K562 (cell line): Measurements from ENCODE around the gene ZNF609. TPM values are rescaled to one million over a fixed set of nuclear protein-coding genes. Genes with fewer than 3 reads are reported as not detected.

Experiments used
- ATAC-seq: fragments of 200-7000 bp; cut with Tn5 transposase; 3 replicates; pipeline ENCODE4 v1.9.1; 2020; ENCODE audit warnings: moderate library complexity
- BruUV-seq: library from RNA; stranded (reverse); fragments of 400-500 nt; replicated peaks from 2 replicates; lab custom pipeline; 2021; lab: Mats Ljungman, UMichigan
- CTCF ChIA-PET: fragments of 300-600 bp; formaldehyde crosslinking; extraction: SDS; loops from one replicate; lab custom pipeline; 2021; ENCODE audit warnings: low intra/inter-chr PET ratio; lab: Yijun Ruan, JAX
- POLR2A ChIA-PET: fragments of 300-600, 350-650 bp; sonication (Branson Sonifier 250); formaldehyde crosslinking; extraction: SDS; loops from one replicate; lab custom pipeline; 2021; ENCODE audit warnings: antibody characterized with exemption, inconsistent platforms; lab: Yijun Ruan, JAX
- DNase-seq, 4 experiments: peaks; one replicate each; pipeline versions ENCODE4 v3.0.0 to v3.0.0-alpha.2; 2011 to 2018; ENCODE audit warnings: low spot score in 3 of 4, mixed read lengths in 3 of 4; ENCODE audit errors: extremely low read depth in 1 of 4
- FAIRE-seq: peaks from 2 replicates; lab custom pipeline; 2011; peaks lifted over from hg19 to GRCh38; lab: Jason Lieb, UNC
- H2AFZ ChIP-seq: 2 replicates; pipeline ENCODE4 v1.6.0; 2011; ENCODE audit warnings: low read depth, low read length, control low read depth, inconsistent platforms
- H3K27ac ChIP-seq: fragments of 200-600 bp; 3 replicates; pipeline ENCODE4 v1.8.0; 2011; ENCODE audit warnings: low read depth, mild to moderate bottlenecking, control low read depth, inconsistent platforms, low read length, moderate library complexity, mixed read lengths; ENCODE audit errors: extremely low read depth
- H3K27me3 ChIP-seq, 2 experiments: fragments of 300-600 bp in 1 of 2; 2 replicates in 1 of 2; 3 replicates in 1 of 2; pipeline versions ENCODE4 v1.6.0 to v1.8.0; 2011; ENCODE audit warnings: inconsistent platforms in 2 of 2, low read length in 2 of 2, mild to moderate bottlenecking in 1 of 2, mixed read lengths in 1 of 2, moderate library complexity in 1 of 2; ENCODE audit not compliant: control insufficient read depth in 2 of 2, insufficient read depth in 2 of 2
- H3K36me3 ChIP-seq: fragments of 300-600 bp; 3 replicates; pipeline ENCODE4 v1.8.0; 2011; ENCODE audit warnings: mild to moderate bottlenecking, low read length, inconsistent platforms; ENCODE audit not compliant: control insufficient read depth, insufficient read depth
- H3K4me1 ChIP-seq, 2 experiments: fragments of 200-600 bp in 1 of 2; replicated peaks in 1 of 2; 2 replicates in 1 of 2; 3 replicates in 1 of 2; pipeline versions ENCODE4 v1.5.1 to v1.8.0; 2011; ENCODE audit warnings: inconsistent platforms in 2 of 2, low read length in 2 of 2, mild to moderate bottlenecking in 1 of 2, mixed read lengths in 1 of 2, moderate library complexity in 1 of 2; ENCODE audit not compliant: control insufficient read depth in 2 of 2, insufficient read depth in 2 of 2
- H3K4me2 ChIP-seq: 2 replicates; pipeline ENCODE4 v1.6.1; 2011; ENCODE audit warnings: low read length, control low read depth, inconsistent platforms, mixed read lengths; ENCODE audit not compliant: insufficient read depth
- H3K4me3 ChIP-seq: fragments of 200-600 bp; sonication (generic), shearing (Covaris generic); 2 replicates; pipeline ENCODE4 v1.5.1; 2016; ENCODE audit warnings: control low read depth, inconsistent platforms
- H3K79me2 ChIP-seq: fragments of 200-600 bp; 3 replicates; pipeline ENCODE4 v1.8.0; 2011; ENCODE audit warnings: low read length, inconsistent platforms; ENCODE audit not compliant: control insufficient read depth, insufficient read depth
- H3K9ac ChIP-seq, 2 experiments: 2 replicates each; pipeline versions ENCODE4 v1.6.0 to v1.6.1; 2011; ENCODE audit warnings: low read depth in 2 of 2, low read length in 2 of 2, control low read depth in 1 of 2, inconsistent platforms in 1 of 2, mild to moderate bottlenecking in 1 of 2, mixed read lengths in 1 of 2; ENCODE audit not compliant: insufficient read depth in 1 of 2
- H3K9me1 ChIP-seq: one replicate; pipeline ENCODE4 v1.6.0; 2011; ENCODE audit warnings: inconsistent platforms, mild to moderate bottlenecking, low read length, moderate library complexity; ENCODE audit not compliant: control insufficient read depth, insufficient read depth
- H3K9me3 ChIP-seq: replicated peaks from 2 replicates; pipeline ENCODE4 v1.5.1; 2011; ENCODE audit warnings: low read depth, low read length, inconsistent platforms; ENCODE audit not compliant: control insufficient read depth, insufficient read depth
- H4K20me1 ChIP-seq: replicated peaks from 2 replicates; pipeline ENCODE4 v1.6.1; 2011; ENCODE audit warnings: low read length, inconsistent platforms, mixed read lengths; ENCODE audit not compliant: control insufficient read depth, insufficient read depth
- POLR2B ChIP-seq: fragments of 450-650 bp; IDR thresholded peaks from 2 replicates; pipeline ENCODE4 v1.6.1; 2018; ENCODE audit warnings: low read depth; ENCODE audit not compliant: partially characterized antibody
- ZFX ChIP-seq: sonication (generic); formaldehyde crosslinking; IDR thresholded peaks from 2 replicates; pipeline ENCODE4 v1.8.0; 2022; ENCODE audit warnings: mild to moderate bottlenecking, missing genetic modification reagents, moderate library complexity
- ZNF561 ChIP-seq: fragments of 450-650 bp; formaldehyde crosslinking; conservative IDR thresholded peaks from 2 replicates; pipeline ENCODE4 v1.4.0; 2020; ENCODE audit warnings: mild to moderate bottlenecking, moderate library complexity
- ZNF778 ChIP-seq: fragments of 450-650 bp; formaldehyde crosslinking; IDR thresholded peaks from 2 replicates; pipeline ENCODE4 v1.4.0; 2020; ENCODE audit warnings: mild to moderate bottlenecking, moderate library complexity
- WGBS: fragments of 100-300 bp; shearing (Covaris generic); methylation state at CpG from one replicate; pipeline ENCODE4 v1.1.6; 2016; ENCODE audit warnings: low coverage, mixed read lengths; ENCODE audit not compliant: insufficient coverage; ENCODE audit errors: missing lambda C conversion rate; 5-methylcytosine and 5-hydroxymethylcytosine counted together
- in situ Hi-C: fragments of 300-500 bp; cut with MboI; formaldehyde crosslinking; loops from 4 replicates; pipeline ENCODE4 v1.15.0; 2018; ENCODE audit warnings: inconsistent platforms, mixed read lengths
- intact Hi-C: fragments of 100-400 bp; cut with micrococcal nuclease; formaldehyde crosslinking; loops from 2 replicates; pipeline ENCODE4 v1.14.2; 2022
- polyA plus RNA-seq, 8 experiments: library from polyadenylated mRNA; depleted of rRNA in 4 of 8; stranded (reverse) in 5 of 8; unstranded in 3 of 8; fragments of >200 nt; fragmentation: Nextera tagmentation in 2 of 8; fragmentation: Illumina TruSeq in 1 of 8; extraction: Ambion mirVana in 2 of 8; extraction: Trizol in 1 of 8; gene quantifications; 2 replicates each; pipeline versions ENCODE4 v1.2.1 to v1.2.3, GENCODE V29; 2011 to 2014; ENCODE audit warnings: inconsistent platforms in 1 of 8, missing spikeins in 1 of 8
- total RNA-seq, 7 experiments: library from RNA; depleted of rRNA in 6 of 7; stranded (reverse); fragments of >200 nt in 6 of 7; fragmentation: Illumina TruSeq in 2 of 7; extraction: Trizol in 2 of 7; gene quantifications; 2 replicates each; pipeline versions ENCODE4 v1.2.1 to v1.2.3, GENCODE V29; 2011 to 2021; ENCODE audit warnings: low replicate concordance in 1 of 7
- TF ChIP-seq, protein P1 (sequence below), 2 experiments: fragments of 450-650 bp in 1 of 2; sonication (generic) in 1 of 2; formaldehyde crosslinking in 1 of 2; IDR thresholded peaks; 2 replicates each; pipeline versions ENCODE4 v1.7.1 to v1.9.0; 2016 to 2022; ENCODE audit warnings: inconsistent platforms in 1 of 2, mild to moderate bottlenecking in 1 of 2, missing genetic modification reagents in 1 of 2

ZNF609 gene
- total and polyA plus RNA-seq, 9 of the 15 experiments (the other 6 are each of a cell fraction or from before 2014, with no cell fraction given) = 3.0 to 38.7 (median 17.8) TPM

DNA sequence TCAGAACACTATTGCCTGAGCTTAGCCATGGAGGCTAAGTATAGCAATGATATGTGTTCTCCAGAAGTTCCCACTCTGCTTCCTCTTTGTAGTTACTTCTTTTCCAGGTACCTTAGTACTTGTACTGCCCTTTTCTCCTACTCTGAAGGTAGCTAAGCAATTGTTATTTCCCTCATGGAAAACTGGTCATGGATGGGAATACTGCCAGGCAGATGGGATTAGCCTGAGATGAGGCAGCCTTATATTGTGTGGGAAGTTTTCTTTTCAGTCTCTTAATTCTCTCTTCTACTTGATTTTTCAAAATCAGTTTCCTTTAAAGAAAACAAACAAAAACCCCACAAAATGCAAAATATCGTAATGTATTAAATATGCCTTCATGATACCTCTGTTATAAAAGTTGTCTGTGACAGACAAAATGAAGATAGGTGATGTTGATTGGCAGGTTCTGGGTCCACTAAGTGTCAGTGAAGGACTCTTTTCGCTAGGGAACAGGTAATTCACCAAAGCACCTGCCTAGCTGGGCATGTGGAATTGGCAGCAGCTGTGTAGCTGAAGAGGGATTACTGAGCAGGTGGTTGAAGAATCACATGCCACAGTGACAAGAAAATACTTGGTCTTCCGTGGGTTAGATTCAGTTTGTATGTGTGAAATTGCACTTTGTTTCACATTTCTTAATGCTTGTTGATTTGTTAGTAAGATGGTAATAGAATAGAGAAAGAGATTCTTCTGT lies 4.1 kb downstream of the ZNF609 start:
- intact Hi-C loops = no loop called here
- Histone ChIP-seq H3K9me1 (peaks cover 3% of the 10 kb centered on the region), H3K4me1 (peaks cover 13 to 48% of the 10 kb centered on the region in 2 experiments; a peak in 4 of 5 replicates), H2AFZ (no peak overlapping the region), H3K9me3 (no peaks in the 10 kb centered on the region), H3K27me3 (no peaks in the 10 kb centered on the region), H4K20me1 (peaks cover 10% of the 10 kb centered on the region; the same call in 1 of the 2 replicates), H3K4me2 (no peak overlapping the region; the same call in 1 of the 2 replicates), H3K9ac (no peak overlapping the region), H3K79me2 (peaks cover 85% of the 10 kb centered on the region), H3K4me3 (no peak overlapping the region)
- FAIRE-seq (no peak), DNase-seq (no peak), ATAC-seq (no peak)
- POLR2A ChIA-PET = no interaction called here
- BruUV-seq = no TSS peak
- TF ChIP-seq, protein P1, sequence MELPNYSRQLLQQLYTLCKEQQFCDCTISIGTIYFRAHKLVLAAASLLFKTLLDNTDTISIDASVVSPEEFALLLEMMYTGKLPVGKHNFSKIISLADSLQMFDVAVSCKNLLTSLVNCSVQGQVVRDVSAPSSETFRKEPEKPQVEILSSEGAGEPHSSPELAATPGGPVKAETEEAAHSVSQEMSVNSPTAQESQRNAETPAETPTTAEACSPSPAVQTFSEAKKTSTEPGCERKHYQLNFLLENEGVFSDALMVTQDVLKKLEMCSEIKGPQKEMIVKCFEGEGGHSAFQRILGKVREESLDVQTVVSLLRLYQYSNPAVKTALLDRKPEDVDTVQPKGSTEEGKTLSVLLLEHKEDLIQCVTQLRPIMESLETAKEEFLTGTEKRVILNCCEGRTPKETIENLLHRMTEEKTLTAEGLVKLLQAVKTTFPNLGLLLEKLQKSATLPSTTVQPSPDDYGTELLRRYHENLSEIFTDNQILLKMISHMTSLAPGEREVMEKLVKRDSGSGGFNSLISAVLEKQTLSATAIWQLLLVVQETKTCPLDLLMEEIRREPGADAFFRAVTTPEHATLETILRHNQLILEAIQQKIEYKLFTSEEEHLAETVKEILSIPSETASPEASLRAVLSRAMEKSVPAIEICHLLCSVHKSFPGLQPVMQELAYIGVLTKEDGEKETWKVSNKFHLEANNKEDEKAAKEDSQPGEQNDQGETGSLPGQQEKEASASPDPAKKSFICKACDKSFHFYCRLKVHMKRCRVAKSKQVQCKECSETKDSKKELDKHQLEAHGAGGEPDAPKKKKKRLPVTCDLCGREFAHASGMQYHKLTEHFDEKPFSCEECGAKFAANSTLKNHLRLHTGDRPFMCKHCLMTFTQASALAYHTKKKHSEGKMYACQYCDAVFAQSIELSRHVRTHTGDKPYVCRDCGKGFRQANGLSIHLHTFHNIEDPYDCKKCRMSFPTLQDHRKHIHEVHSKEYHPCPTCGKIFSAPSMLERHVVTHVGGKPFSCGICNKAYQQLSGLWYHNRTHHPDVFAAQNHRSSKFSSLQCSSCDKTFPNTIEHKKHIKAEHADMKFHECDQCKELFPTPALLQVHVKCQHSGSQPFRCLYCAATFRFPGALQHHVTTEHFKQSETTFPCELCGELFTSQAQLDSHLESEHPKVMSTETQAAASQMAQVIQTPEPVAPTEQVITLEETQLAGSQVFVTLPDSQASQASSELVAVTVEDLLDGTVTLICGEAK (IDR thresholded peaks at IDR 0.05) = no peak
- TF ChIP-seq, protein P1 (CRISPR knock-in tag; IDR thresholded peaks at IDR 0.05) = no peak
- no peak for TF ChIP-seq ZNF778 (CRISPR knock-in tag)
- TF ChIP-seq ZNF561 = no peak
- 0 out of 2 replicates have a peak, but pooled peaks have one; percentile 12 for TF ChIP-seq ZFX
- no peak for TF ChIP-seq POLR2B
- TF ChIP-seq, all 486 proteins: peak for 1
- in situ Hi-C loops = no loop called here
- Histone ChIP-seq H3K36me3 (peaks cover 26% of the 10 kb centered on the region), H3K27ac (no peak overlapping the region)
- 71% methylated on average over 3 of the region's 3 CpGs for WGBS
- CTCF ChIA-PET = no interaction called here
